Mesenchymal stem cell (in vitro differentiated cells and primary cell): Measurements from ENCODE around the gene RNF212.

Source experiments
- DNase-seq: peaks from one replicate; pipeline ENCODE4 v3.0.0-alpha.2; 2013
- H2AFZ ChIP-seq: one replicate; pipeline ENCODE4 v1.6.1; 2013; ENCODE audit warnings: low read depth, mild to moderate bottlenecking, control low read depth, inconsistent platforms, low read length, moderate library complexity
- H2AK5ac ChIP-seq: 2 replicates; pipeline ENCODE4 v1.6.1; 2013; ENCODE audit warnings: low read length, moderate library complexity, mild to moderate bottlenecking, inconsistent platforms; ENCODE audit not compliant: severe bottlenecking
- H2BK120ac ChIP-seq: one replicate; pipeline ENCODE4 v1.6.1; 2013; ENCODE audit warnings: low read depth, mild to moderate bottlenecking, inconsistent platforms, low read length, moderate library complexity
- H2BK12ac ChIP-seq, 2 experiments: one replicate each; pipeline ENCODE4 v1.6.1; 2013; ENCODE audit warnings: inconsistent platforms in 2 of 2, low read length in 2 of 2, mild to moderate bottlenecking in 2 of 2, moderate library complexity in 2 of 2, control low read depth in 1 of 2
- H2BK15ac ChIP-seq: one replicate; pipeline ENCODE4 v1.6.1; 2013; ENCODE audit warnings: mild to moderate bottlenecking, low read depth, inconsistent platforms; ENCODE audit not compliant: poor library complexity, severe bottlenecking
- H2BK5ac ChIP-seq: 2 replicates; pipeline ENCODE4 v1.6.1; 2013; ENCODE audit warnings: low read depth, mild to moderate bottlenecking, low read length, control low read depth, inconsistent platforms; ENCODE audit not compliant: poor library complexity, severe bottlenecking
- H3K14ac ChIP-seq, 2 experiments: one replicate each; pipeline ENCODE4 v1.6.1; 2013; ENCODE audit warnings: inconsistent platforms in 2 of 2, low read length in 2 of 2, control low read depth in 1 of 2, mild to moderate bottlenecking in 1 of 2, moderate library complexity in 1 of 2
- H3K18ac ChIP-seq, 2 experiments: one replicate each; pipeline ENCODE4 v1.6.1; 2013; ENCODE audit warnings: inconsistent platforms in 2 of 2, low read length in 2 of 2, control low read depth in 1 of 2, low read depth in 1 of 2, mild to moderate bottlenecking in 1 of 2
- H3K23ac ChIP-seq, 2 experiments: one replicate each; pipeline ENCODE4 v1.6.1; 2013; ENCODE audit warnings: inconsistent platforms in 2 of 2, low read length in 2 of 2, mild to moderate bottlenecking in 2 of 2, moderate library complexity in 2 of 2, control low read depth in 1 of 2
- H3K27ac ChIP-seq: 2 replicates; pipeline ENCODE4 v1.5.1; 2013; ENCODE audit warnings: mild to moderate bottlenecking, moderate library complexity, low read length, control low read depth, inconsistent platforms; ENCODE audit not compliant: poor library complexity, severe bottlenecking
- H3K27me3 ChIP-seq, 2 experiments: 2 replicates each; pipeline versions ENCODE4 v1.6.1 to v1.7.0; 2013; ENCODE audit warnings: low read length in 2 of 2, mild to moderate bottlenecking in 2 of 2, moderate library complexity in 2 of 2, control low read depth in 1 of 2, inconsistent platforms in 1 of 2; ENCODE audit not compliant: control insufficient read depth in 1 of 2, insufficient read depth in 1 of 2
- H3K36me3 ChIP-seq, 2 experiments: 2 replicates each; pipeline versions ENCODE4 v1.6.1 to v1.7.0; 2013; ENCODE audit warnings: low read length in 2 of 2, control low read depth in 1 of 2, inconsistent platforms in 1 of 2, low read depth in 1 of 2, mild to moderate bottlenecking in 1 of 2; ENCODE audit not compliant: insufficient read depth in 2 of 2, control insufficient read depth in 1 of 2
- H3K4ac ChIP-seq, 2 experiments: one replicate each; pipeline ENCODE4 v1.6.1; 2013; ENCODE audit warnings: inconsistent platforms in 2 of 2, low read length in 2 of 2, mild to moderate bottlenecking in 2 of 2, moderate library complexity in 2 of 2, control low read depth in 1 of 2, low read depth in 1 of 2
- H3K4me1 ChIP-seq: 2 replicates; pipeline ENCODE4 v1.6.1; 2013; ENCODE audit warnings: low read depth, low read length, control low read depth; ENCODE audit not compliant: control insufficient read depth, insufficient read depth
- H3K4me2 ChIP-seq: 2 replicates; pipeline ENCODE4 v1.6.1; 2013; ENCODE audit warnings: low read length, mild to moderate bottlenecking, inconsistent platforms; ENCODE audit not compliant: poor library complexity, severe bottlenecking
- H3K4me3 ChIP-seq, 2 experiments: 2 replicates each; pipeline versions ENCODE4 v1.5.1 to v1.7.0; 2013; ENCODE audit warnings: low read length in 2 of 2, mild to moderate bottlenecking in 2 of 2, control low read depth in 1 of 2, low read depth in 1 of 2; ENCODE audit not compliant: insufficient read depth in 1 of 2
- H3K79me1 ChIP-seq: replicated peaks from 2 replicates; pipeline ENCODE4 v1.6.1; 2013; ENCODE audit warnings: mild to moderate bottlenecking, control low read depth, low read length, inconsistent platforms; ENCODE audit not compliant: poor library complexity, severe bottlenecking
- H3K9ac ChIP-seq: 2 replicates; pipeline ENCODE4 v1.7.0; 2013; ENCODE audit warnings: mild to moderate bottlenecking, low read length, moderate library complexity
- H3K9me3 ChIP-seq: 2 replicates; pipeline ENCODE4 v1.7.0; 2013; ENCODE audit warnings: mild to moderate bottlenecking, low read length; ENCODE audit not compliant: control insufficient read depth
- H4K8ac ChIP-seq: one replicate; pipeline ENCODE4 v1.6.1; 2013; ENCODE audit warnings: inconsistent platforms, mild to moderate bottlenecking, low read length, moderate library complexity
- H4K91ac ChIP-seq: one replicate; pipeline ENCODE4 v1.6.1; 2013; ENCODE audit warnings: mild to moderate bottlenecking, low read length, inconsistent platforms
- WGBS: methylation state at CpG from one replicate; pipeline ENCODE4 v1.1.7; 2013; ENCODE audit warnings: mixed read lengths; 5-methylcytosine and 5-hydroxymethylcytosine counted together

Gene RNF212

GRCh38 chr4:1116838-1117237 is 3.5 kb upstream of the RNF212 start:
- no peak overlapping the region for H2BK12ac ChIP-seq
- no peak overlapping the region for H3K4me2 ChIP-seq
- no peak overlapping the region for H3K23ac ChIP-seq
- H4K8ac ChIP-seq, result no peak overlapping the region
- H3K9me3 ChIP-seq, result no peaks in the 10 kb centered on the region
- H3K9ac ChIP-seq, result no peak overlapping the region
- no peak overlapping the region for H2BK120ac ChIP-seq
- no peak overlapping the region for H4K91ac ChIP-seq
- H3K27me3 ChIP-seq, result peaks cover 8 to 11% of the 10 kb centered on the region in 2 experiments
- peaks cover 12% of the 10 kb centered on the region for H3K4me1 ChIP-seq
- no peak overlapping the region for H3K4me3 ChIP-seq
- DNase-seq, result no peak
- H2AFZ ChIP-seq, result no peak overlapping the region
- H3K14ac ChIP-seq, result no peak overlapping the region
- no peak overlapping the region for H2BK5ac ChIP-seq
- WGBS, result no CpG with 5 or more reads among the region's 1 CpG
- no peak overlapping the region for H2BK15ac ChIP-seq
- H3K27ac ChIP-seq, result no peak overlapping the region
- peaks cover 0 to 2% of the 10 kb centered on the region in 2 experiments for H3K36me3 ChIP-seq
- peaks cover 3% of the 10 kb centered on the region for H3K79me1 ChIP-seq
- no peak overlapping the region for H3K18ac ChIP-seq
- H3K4ac ChIP-seq, result no peak overlapping the region
- no peak overlapping the region for H2AK5ac ChIP-seq

- Histone ChIP-seq H2BK5ac (no peak overlapping the region), H2BK15ac (no peak overlapping the region), H3K18ac (no peak overlapping the region), H3K27me3 (peaks cover 12 to 13% of the 10 kb centered on the region in 2 experiments), H3K9ac (no peak overlapping the region), H3K4me1 (peaks cover 16% of the 10 kb centered on the region), H3K23ac (no peak overlapping the region), H3K4ac (no peak overlapping the region), H2AFZ (no peak overlapping the region), H3K9me3 (no peaks in the 10 kb centered on the region), H3K27ac (no peak overlapping the region), H3K4me2 (no peak overlapping the region), H3K36me3 (peaks cover 0 to 2% of the 10 kb centered on the region in 2 experiments), H2BK120ac (no peak overlapping the region), H2BK12ac (no peak overlapping the region), H3K4me3 (no peak overlapping the region), H3K79me1 (peaks cover 3% of the 10 kb centered on the region), H3K14ac (no peak overlapping the region), H2AK5ac (no peak overlapping the region), H4K8ac (no peak overlapping the region), H4K91ac (no peak overlapping the region)
- no peak for DNase-seq
- WGBS, result 81% methylated on average over 7 of the region's 8 CpGs
Measured at GRCh38 chr4:1115528-1116293, 2.3 kb upstream of the RNF212 start.

GRCh38 chr4:1112821-1113182 is 562 bp downstream of the RNF212 start:
- no peaks in the 10 kb centered on the region for H3K9me3 ChIP-seq
- H3K27me3 ChIP-seq, result peaks cover 12 to 13% of the 10 kb centered on the region in 2 experiments
- H3K14ac ChIP-seq, result no peak overlapping the region
- H3K27ac ChIP-seq, result no peak overlapping the region
- WGBS, result 83% methylated on average over 2 of the region's 24 CpGs
- H3K9ac ChIP-seq, result no peak overlapping the region
- no peak overlapping the region for H3K18ac ChIP-seq
- no peak overlapping the region for H3K4ac ChIP-seq
- peaks cover 28% of the 10 kb centered on the region for H3K4me1 ChIP-seq
- no peak for DNase-seq
- peaks cover 0 to 2% of the 10 kb centered on the region in 2 experiments for H3K36me3 ChIP-seq
- no peak overlapping the region for H4K8ac ChIP-seq
- no peak overlapping the region for H2BK5ac ChIP-seq
- H4K91ac ChIP-seq, result no peak overlapping the region
- no peak overlapping the region for H2BK15ac ChIP-seq
- no peak overlapping the region for H2AK5ac ChIP-seq
- no peak overlapping the region for H3K4me3 ChIP-seq
- no peak overlapping the region for H3K4me2 ChIP-seq
- no peak overlapping the region for H2BK120ac ChIP-seq
- H3K23ac ChIP-seq, result no peak overlapping the region
- H2AFZ ChIP-seq, result no peak overlapping the region
- no peak overlapping the region for H2BK12ac ChIP-seq
- peaks cover 3% of the 10 kb centered on the region for H3K79me1 ChIP-seq

GRCh38 chr4:1112174-1112820 is 1.1 kb downstream of the RNF212 start:
- no peak overlapping the region for H2AK5ac ChIP-seq
- H3K9ac ChIP-seq, result no peak overlapping the region
- peaks cover 28% of the 10 kb centered on the region for H3K4me1 ChIP-seq
- no peak overlapping the region for H3K18ac ChIP-seq
- H3K4me2 ChIP-seq, result no peak overlapping the region
- peaks cover 12 to 13% of the 10 kb centered on the region in 2 experiments for H3K27me3 ChIP-seq
- peaks cover 0 to 2% of the 10 kb centered on the region in 2 experiments for H3K36me3 ChIP-seq
- H3K23ac ChIP-seq, result no peak overlapping the region
- H3K27ac ChIP-seq, result no peak overlapping the region
- WGBS, result 67% methylated on average over 15 of the region's 27 CpGs
- H2BK120ac ChIP-seq, result no peak overlapping the region
- H2BK12ac ChIP-seq, result no peak overlapping the region
- H3K4ac ChIP-seq, result no peak overlapping the region
- H2AFZ ChIP-seq, result no peak overlapping the region
- H2BK15ac ChIP-seq, result no peak overlapping the region
- H3K9me3 ChIP-seq, result no peaks in the 10 kb centered on the region
- H3K14ac ChIP-seq, result no peak overlapping the region
- no peak overlapping the region for H4K8ac ChIP-seq
- peak overlapping the region; percentile 18 for H4K91ac ChIP-seq
- no peak overlapping the region for H2BK5ac ChIP-seq
- no peak for DNase-seq
- peaks cover 3% of the 10 kb centered on the region for H3K79me1 ChIP-seq
- peak overlapping the region in 1 of 2 experiments; percentile 36 for H3K4me3 ChIP-seq
